ENCODE data around the gene ARHGAP25. TPM values are rescaled to one million over a fixed set of nuclear protein-coding genes. Genes with fewer than 3 reads are reported as not detected.

The ARHGAP25 gene
- total and polyA plus RNA-seq, 2 of the 4 experiments (the other 2 are of a cell fraction): 0.29 to 0.36 TPM

DNA sequence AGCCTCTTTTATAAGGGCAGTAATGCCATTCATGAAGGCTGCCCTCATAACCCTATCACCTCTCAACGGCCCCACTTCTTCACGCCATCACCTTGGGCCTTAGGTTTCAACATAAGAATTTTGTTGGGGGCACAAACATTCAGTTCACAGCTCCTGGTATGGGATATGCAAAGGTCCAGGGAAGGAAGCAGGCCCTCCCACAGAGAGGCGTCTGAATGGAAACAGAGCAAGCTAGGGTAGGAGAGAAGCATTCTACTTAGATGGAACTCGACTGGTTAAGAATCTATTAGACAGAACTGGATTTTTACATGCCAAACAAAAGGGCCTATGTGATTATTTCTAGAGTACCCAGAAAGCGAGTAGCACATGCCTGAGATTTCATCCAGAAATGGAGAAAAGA is 48.4 kb upstream of the ARHGAP25 start:
- no peak overlapping the region for H2AK9ac ChIP-seq (replicated peaks; ENCODE audit: low read depth, low read length, poor library complexity)
- H3K9me3 ChIP-seq (ENCODE audit: control insufficient read depth, insufficient read depth, low read length): no peaks in the 10 kb centered on the region
- H2AK5ac ChIP-seq (ENCODE audit: low read depth, low read length): no peak overlapping the region
- H3K27me3 ChIP-seq (ENCODE audit: control insufficient read depth, insufficient read depth, low read length): peaks cover 22% of the 10 kb centered on the region
- no peak overlapping the region for H3K27ac ChIP-seq (ENCODE audit: insufficient read depth, low read length)
- ChIA-PET CTCF (no interaction called here), POLR2A (ENCODE audit: unreplicated experiment) (no interaction called here)
- no peak overlapping the region for H3K18ac ChIP-seq (ENCODE audit: low read depth, low read length)
- in situ Hi-C loops (cut with MboI; ENCODE audit: low sequenced_read_pairs) (no loop called here), dilution Hi-C loops (cut with HindIII; ENCODE audit: low sequenced_read_pairs, unreplicated experiment) (no loop called here), intact Hi-C loops (cut with micrococcal nuclease) (no loop called here)
- no peak overlapping the region for H4K5ac ChIP-seq (ENCODE audit: low read depth, low read length)
- H3K36me3 ChIP-seq (ENCODE audit: control insufficient read depth, insufficient read depth, low read length): no peaks in the 10 kb centered on the region
- H3K4me3 ChIP-seq (ENCODE audit: insufficient read depth, low read depth, low read length): no peak overlapping the region
- H3K4ac ChIP-seq (ENCODE audit: low read depth, low read length): no peak overlapping the region
- no peak overlapping the region for H3K23ac ChIP-seq (ENCODE audit: low read depth, low read length)
- no peak overlapping the region for H2BK120ac ChIP-seq (ENCODE audit: low read depth, low read length)
- TF ChIP-seq RCOR1 (IDR thresholded peaks at IDR 0.05; ENCODE audit: insufficient replicate concordance, low read length) (no peak), MXI1 (IDR thresholded peaks at IDR 0.05; ENCODE audit: borderline replicate concordance, low read depth, low read length) (no peak), MAZ (IDR thresholded peaks at IDR 0.05; ENCODE audit: borderline replicate concordance, low read depth, low read length) (no peak), RFX5 (IDR thresholded peaks at IDR 0.05; ENCODE audit: low read depth, low read length) (no peak), SMC3 (IDR thresholded peaks at IDR 0.05; ENCODE audit: low read depth, low read length) (no peak), MAFK (IDR thresholded peaks at IDR 0.05; ENCODE audit: low read depth, low read length) (no peak), RAD21 (IDR thresholded peaks at IDR 0.05; ENCODE audit: low read length) (no peak), BHLHE40 (IDR thresholded peaks at IDR 0.05; ENCODE audit: low read depth, low read length) (no peak)
- no peak overlapping the region for H2AFZ ChIP-seq (replicated peaks; ENCODE audit: low read length, poor library complexity)
- no peaks in the 10 kb centered on the region for H4K20me1 ChIP-seq (ENCODE audit: insufficient read depth, low read length)
- H3K56ac ChIP-seq (ENCODE audit: extremely low read depth, insufficient read depth, low read length): no peak overlapping the region
- no CpG with 5 or more reads among the region's 5 CpGs for WGBS, 2 experiments (ENCODE audit: extremely low coverage in 2 of 2, insufficient read length in 1 of 2)
- no peak overlapping the region for H2BK20ac ChIP-seq (ENCODE audit: low read depth, low read length)
- no peak overlapping the region for H2BK15ac ChIP-seq (ENCODE audit: low read depth, low read length)
- no peak overlapping the region for H3K4me2 ChIP-seq (ENCODE audit: low read depth, low read length)
- H3K14ac ChIP-seq (replicated peaks; ENCODE audit: low read depth, low read length): no peak overlapping the region
- H3K79me1 ChIP-seq (ENCODE audit: low read depth in 1 of 2, low read length in 2 of 2): no peaks in the 10 kb centered on the region
- DNase-seq: no peak
- H3K9ac ChIP-seq (ENCODE audit: low read depth, low read length): no peak overlapping the region
- H4K8ac ChIP-seq (ENCODE audit: low read depth in 2 of 2, low read length in 2 of 2): no peak overlapping the region
- H4K91ac ChIP-seq (ENCODE audit: insufficient read depth, low read depth, low read length): no peak overlapping the region
- no peak for ATAC-seq (ENCODE audit: low read depth)
- BruUV-seq (replicated peaks): no TSS peak
- H3K9me1 ChIP-seq (ENCODE audit: insufficient read depth, low read length): no peaks in the 10 kb centered on the region
- H2BK5ac ChIP-seq (ENCODE audit: low read depth, low read length, poor library complexity, severe bottlenecking): no peak overlapping the region
- no peaks in the 10 kb centered on the region for H3K4me1 ChIP-seq (ENCODE audit: control insufficient read depth, insufficient read depth, low read length)
